Measurements from ENCODE around the gene HLCS. TPM values are rescaled to one million over a fixed set of nuclear protein-coding genes. Genes with fewer than 3 reads are reported as not detected.

The HLCS gene
- total and polyA plus RNA-seq, 2 donors (not counting 3 experiments of a cell fraction or from before 2014, with no cell fraction given): 6.7 to 17.2 TPM

- POLR2A ChIA-PET: no interaction called here
- dilution Hi-C loops (cut with MboI; ENCODE audit: extremely low pct_ligation_motif_present, low sequenced_read_pairs): no loop called here
- peaks cover 6% of the 10 kb centered on the region for H3K4me1 ChIP-seq (ENCODE audit: control insufficient read depth, extremely low read depth, insufficient read depth, low read length)
- H3K9me1 ChIP-seq (replicated peaks; ENCODE audit: control insufficient read depth, extremely low read depth, insufficient read depth, low read length): no peaks in the 10 kb centered on the region
- H3K4me3 ChIP-seq (replicated peaks in 1 of 3; ENCODE audit: insufficient read depth in 1 of 3, low read depth in 1 of 3, low read length in 3 of 3): no peak overlapping the region
- intact Hi-C loops (cut with micrococcal nuclease): loop anchor here (5.0 kb wide), 1 partner anchor 177 kb away; no protein-coding TSS in a partner anchor
- CTCF ChIA-PET: interaction anchor here (1.0 to 5.8 kb wide), 2 partner anchors 17 to 35 kb away, joined by 3 to 109 read pairs; no protein-coding TSS in a partner anchor
- no peak overlapping the region for H2AFZ ChIP-seq (ENCODE audit: low read depth, low read length)
- H4K20me1 ChIP-seq (replicated peaks; ENCODE audit: control insufficient read depth, extremely low read depth, insufficient read depth, low read length): no peaks in the 10 kb centered on the region
- H3K4me2 ChIP-seq (ENCODE audit: insufficient read depth, low read length): no peak overlapping the region
- DNase-seq (ENCODE audit: low read depth, low spot score): no peak
- H3K27ac ChIP-seq (ENCODE audit: insufficient read depth, low read depth, low read length): no peak overlapping the region
- H3K9me3 ChIP-seq (replicated peaks; ENCODE audit: control insufficient read depth, insufficient read depth, low read length): no peaks in the 10 kb centered on the region
- BruUV-seq (replicated peaks): TSS peak; percentile 42
- no peaks in the 10 kb centered on the region for H3K27me3 ChIP-seq (ENCODE audit: control insufficient read depth in 2 of 2, insufficient read depth in 2 of 2, low read length in 2 of 2)
- no peak for FAIRE-seq
- H3K79me2 ChIP-seq (ENCODE audit: control insufficient read depth, insufficient read depth, low read length): no peaks in the 10 kb centered on the region
- no peaks in the 10 kb centered on the region for H3K36me3 ChIP-seq (ENCODE audit: control insufficient read depth in 2 of 2, extremely low read depth in 1 of 2, insufficient read depth in 2 of 2, low read length in 2 of 2)
- H3K9ac ChIP-seq (replicated peaks; ENCODE audit: extremely low read depth, insufficient read depth, low read length): no peak overlapping the region
- TF ChIP-seq POLR2A (IDR thresholded peaks at IDR 0.05; ENCODE audit: low read depth, low read length): no peak
Measured at GRCh38 chr21:36974851-36975192, 8.4 kb upstream of the HLCS start.

DNA sequence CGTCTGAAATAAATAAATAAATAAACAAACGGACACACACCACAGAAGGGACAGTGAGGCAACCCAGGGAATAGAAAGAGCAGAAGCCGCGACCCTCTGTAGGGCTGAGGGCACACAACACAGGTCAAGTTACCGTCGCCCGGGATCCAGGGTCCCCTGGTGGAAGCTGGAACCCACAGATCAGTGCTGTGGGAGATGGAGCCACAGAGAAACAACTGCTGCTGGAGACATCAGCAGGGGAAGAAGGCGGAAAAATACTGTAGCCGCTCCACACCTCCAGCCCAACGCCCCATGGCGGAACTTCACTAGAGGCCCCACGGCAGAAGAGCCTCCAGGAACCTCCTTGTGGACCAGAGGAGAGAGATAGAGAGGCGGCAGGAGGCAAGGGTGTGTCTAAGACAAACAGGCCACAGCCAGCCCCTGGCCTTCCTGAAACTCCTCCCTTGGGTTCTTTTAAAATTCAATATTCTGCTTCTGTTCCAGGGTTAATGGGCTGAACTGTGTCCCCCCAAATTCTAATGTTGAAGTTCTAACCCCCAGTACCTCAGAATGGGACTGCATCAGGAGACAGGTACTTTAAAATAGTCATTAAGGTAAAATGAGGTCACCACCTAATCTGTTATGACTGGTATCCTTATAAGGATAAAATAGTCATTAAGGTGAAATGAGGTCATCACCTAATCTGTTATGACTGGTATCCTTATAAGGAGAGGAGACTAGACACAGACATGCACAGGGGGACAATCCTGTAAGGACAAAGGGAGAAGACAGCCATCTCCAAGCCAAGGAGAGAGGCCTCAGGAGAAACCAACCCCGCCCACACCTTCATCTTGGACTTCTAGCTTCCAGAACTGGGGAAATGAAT, 7.7 kb upstream of the HLCS start:
- H3K36me3 ChIP-seq (ENCODE audit: control insufficient read depth in 2 of 2, extremely low read depth in 1 of 2, insufficient read depth in 2 of 2, low read length in 2 of 2): no peaks in the 10 kb centered on the region
- no peaks in the 10 kb centered on the region for H4K20me1 ChIP-seq (replicated peaks; ENCODE audit: control insufficient read depth, extremely low read depth, insufficient read depth, low read length)
- no peak overlapping the region for H3K4me3 ChIP-seq (replicated peaks in 1 of 3; ENCODE audit: insufficient read depth in 1 of 3, low read depth in 1 of 3, low read length in 3 of 3)
- CTCF ChIA-PET: interaction anchor here (1.0 kb wide), 1 partner anchor 36 kb away, joined by 3 read pairs; no protein-coding TSS in a partner anchor
- H3K79me2 ChIP-seq (ENCODE audit: control insufficient read depth, insufficient read depth, low read length): no peaks in the 10 kb centered on the region
- FAIRE-seq: no peak
- intact Hi-C loops (cut with micrococcal nuclease): no loop called here
- no peak overlapping the region for H2AFZ ChIP-seq (ENCODE audit: low read depth, low read length)
- no peak overlapping the region for H3K4me2 ChIP-seq (ENCODE audit: insufficient read depth, low read length)
- no peak for DNase-seq (ENCODE audit: low read depth, low spot score)
- TF ChIP-seq POLR2AphosphoS5 (IDR thresholded peaks at IDR 0.05; ENCODE audit: insufficient read depth, low read depth, low read length) (no peak), JUN (IDR thresholded peaks at IDR 0.05; ENCODE audit: borderline replicate concordance, insufficient read depth, insufficient read length, low read depth) (peak; percentile 32)
- H3K9ac ChIP-seq (replicated peaks; ENCODE audit: extremely low read depth, insufficient read depth, low read length): no peak overlapping the region
- no peaks in the 10 kb centered on the region for H3K9me3 ChIP-seq (replicated peaks; ENCODE audit: control insufficient read depth, insufficient read depth, low read length)
- H3K4me1 ChIP-seq (ENCODE audit: control insufficient read depth, extremely low read depth, insufficient read depth, low read length): peaks cover 6% of the 10 kb centered on the region
- POLR2A ChIA-PET: no interaction called here
- H3K27me3 ChIP-seq (ENCODE audit: control insufficient read depth in 2 of 2, insufficient read depth in 2 of 2, low read length in 2 of 2): no peaks in the 10 kb centered on the region
- H3K27ac ChIP-seq (ENCODE audit: insufficient read depth, low read depth, low read length): no peak overlapping the region
- no peaks in the 10 kb centered on the region for H3K9me1 ChIP-seq (replicated peaks; ENCODE audit: control insufficient read depth, extremely low read depth, insufficient read depth, low read length)
- no TSS peak for BruUV-seq (replicated peaks)
- dilution Hi-C loops (cut with MboI; ENCODE audit: extremely low pct_ligation_motif_present, low sequenced_read_pairs): no loop called here

Data from endothelial cell of umbilical vein (primary cell).